Measurements from ENCODE around the gene KANK2.

DNA sequence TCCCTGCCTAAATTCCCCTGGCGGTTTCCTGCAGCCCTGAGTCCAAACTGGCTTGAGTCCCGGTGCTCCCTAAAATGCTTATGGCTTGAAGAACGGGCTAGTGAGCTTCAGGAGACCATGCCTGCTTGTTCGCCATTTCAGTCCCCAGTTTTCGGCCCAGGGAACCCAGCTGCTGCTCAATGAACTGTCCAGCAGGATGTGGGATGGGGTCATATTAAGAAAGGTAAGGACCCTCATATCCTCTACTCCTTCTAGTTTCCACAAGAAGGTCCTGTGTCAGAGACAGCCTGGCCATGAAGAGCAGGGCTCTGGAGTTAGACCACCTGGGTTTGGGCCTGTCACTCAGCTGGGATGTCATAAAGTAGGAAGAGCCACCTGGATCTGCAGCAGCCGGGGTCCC, 24.8 kb downstream of the KANK2 start:
- TF ChIP-seq, protein P1, sequence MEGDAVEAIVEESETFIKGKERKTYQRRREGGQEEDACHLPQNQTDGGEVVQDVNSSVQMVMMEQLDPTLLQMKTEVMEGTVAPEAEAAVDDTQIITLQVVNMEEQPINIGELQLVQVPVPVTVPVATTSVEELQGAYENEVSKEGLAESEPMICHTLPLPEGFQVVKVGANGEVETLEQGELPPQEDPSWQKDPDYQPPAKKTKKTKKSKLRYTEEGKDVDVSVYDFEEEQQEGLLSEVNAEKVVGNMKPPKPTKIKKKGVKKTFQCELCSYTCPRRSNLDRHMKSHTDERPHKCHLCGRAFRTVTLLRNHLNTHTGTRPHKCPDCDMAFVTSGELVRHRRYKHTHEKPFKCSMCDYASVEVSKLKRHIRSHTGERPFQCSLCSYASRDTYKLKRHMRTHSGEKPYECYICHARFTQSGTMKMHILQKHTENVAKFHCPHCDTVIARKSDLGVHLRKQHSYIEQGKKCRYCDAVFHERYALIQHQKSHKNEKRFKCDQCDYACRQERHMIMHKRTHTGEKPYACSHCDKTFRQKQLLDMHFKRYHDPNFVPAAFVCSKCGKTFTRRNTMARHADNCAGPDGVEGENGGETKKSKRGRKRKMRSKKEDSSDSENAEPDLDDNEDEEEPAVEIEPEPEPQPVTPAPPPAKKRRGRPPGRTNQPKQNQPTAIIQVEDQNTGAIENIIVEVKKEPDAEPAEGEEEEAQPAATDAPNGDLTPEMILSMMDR (IDR thresholded peaks at IDR 0.05; ENCODE audit: insufficient read depth, low read length): no peak
- no peak for TF ChIP-seq POLR2AphosphoS5 (IDR thresholded peaks at IDR 0.05; ENCODE audit: low read depth)
- no peak for TF ChIP-seq SPI1 (IDR thresholded peaks at IDR 0.05; ENCODE audit: borderline replicate concordance, low read depth)
- TF ChIP-seq, protein P2, sequence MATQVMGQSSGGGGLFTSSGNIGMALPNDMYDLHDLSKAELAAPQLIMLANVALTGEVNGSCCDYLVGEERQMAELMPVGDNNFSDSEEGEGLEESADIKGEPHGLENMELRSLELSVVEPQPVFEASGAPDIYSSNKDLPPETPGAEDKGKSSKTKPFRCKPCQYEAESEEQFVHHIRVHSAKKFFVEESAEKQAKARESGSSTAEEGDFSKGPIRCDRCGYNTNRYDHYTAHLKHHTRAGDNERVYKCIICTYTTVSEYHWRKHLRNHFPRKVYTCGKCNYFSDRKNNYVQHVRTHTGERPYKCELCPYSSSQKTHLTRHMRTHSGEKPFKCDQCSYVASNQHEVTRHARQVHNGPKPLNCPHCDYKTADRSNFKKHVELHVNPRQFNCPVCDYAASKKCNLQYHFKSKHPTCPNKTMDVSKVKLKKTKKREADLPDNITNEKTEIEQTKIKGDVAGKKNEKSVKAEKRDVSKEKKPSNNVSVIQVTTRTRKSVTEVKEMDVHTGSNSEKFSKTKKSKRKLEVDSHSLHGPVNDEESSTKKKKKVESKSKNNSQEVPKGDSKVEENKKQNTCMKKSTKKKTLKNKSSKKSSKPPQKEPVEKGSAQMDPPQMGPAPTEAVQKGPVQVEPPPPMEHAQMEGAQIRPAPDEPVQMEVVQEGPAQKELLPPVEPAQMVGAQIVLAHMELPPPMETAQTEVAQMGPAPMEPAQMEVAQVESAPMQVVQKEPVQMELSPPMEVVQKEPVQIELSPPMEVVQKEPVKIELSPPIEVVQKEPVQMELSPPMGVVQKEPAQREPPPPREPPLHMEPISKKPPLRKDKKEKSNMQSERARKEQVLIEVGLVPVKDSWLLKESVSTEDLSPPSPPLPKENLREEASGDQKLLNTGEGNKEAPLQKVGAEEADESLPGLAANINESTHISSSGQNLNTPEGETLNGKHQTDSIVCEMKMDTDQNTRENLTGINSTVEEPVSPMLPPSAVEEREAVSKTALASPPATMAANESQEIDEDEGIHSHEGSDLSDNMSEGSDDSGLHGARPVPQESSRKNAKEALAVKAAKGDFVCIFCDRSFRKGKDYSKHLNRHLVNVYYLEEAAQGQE (IDR thresholded peaks at IDR 0.05; ENCODE audit: insufficient replicate concordance, low read depth): no peak
